HCT116 (cell line): ENCODE measurements around the gene TRIM38. TPM values are rescaled to one million over a fixed set of nuclear protein-coding genes. Genes with fewer than 3 reads are reported as not detected.

ENCODE experiments used
- ATAC-seq: fragments of 200-7000 bp; cut with Tn5 transposase; 2 replicates; pipeline ENCODE4 v1.9.1; 2020; ENCODE audit warnings: mild to moderate bottlenecking, moderate library complexity
- BruUV-seq: library from RNA; stranded (reverse); fragments of 400-500 nt; replicated peaks from 2 replicates; lab custom pipeline; 2021; lab: Mats Ljungman, UMichigan
- CTCF ChIA-PET: fragments of 300-600 bp; sonication (Branson Sonifier 250); formaldehyde crosslinking; loops from one replicate; lab custom pipeline; 2021; ENCODE audit warnings: antibody characterized with exemption; lab: Charles Lee
- POLR2A ChIA-PET: fragments of 300-600, 350-600 bp; sonication (Branson Sonifier 250); formaldehyde crosslinking; loops from one replicate; lab custom pipeline; 2021; ENCODE audit warnings: antibody characterized with exemption; lab: Charles Lee
- RAD21 ChIA-PET, 2 experiments: fragments of 300-600 bp; sonication (Branson Sonifier 250); formaldehyde crosslinking; loops; one replicate each; lab custom pipeline; 2023; ENCODE audit warnings: low total read pairs in 2 of 2; ENCODE audit not compliant: uncharacterized antibody in 2 of 2, unreplicated experiment in 2 of 2, low non-redundant PET in 1 of 2; lab: Charles Lee
- DNase-seq: peaks from one replicate; pipeline ENCODE4 v3.0.0-alpha.2; 2010; ENCODE audit warnings: low read depth, low spot score
- H2AFZ ChIP-seq: fragments of 200-600 bp; shearing (Covaris generic), sonication (generic); 2 replicates; pipeline ENCODE4 v1.6.1; 2017; ENCODE audit warnings: low read depth, mixed run types, mixed read lengths, antibody characterized with exemption, low read length; ENCODE audit not compliant: poor library complexity, severe bottlenecking
- H3K27ac ChIP-seq: 2 replicates; pipeline ENCODE4 v1.5.1; 2012; ENCODE audit warnings: low read depth, low read length
- H3K27me3 ChIP-seq: fragments of 200-600 bp; sonication (generic); 2 replicates; pipeline ENCODE4 v1.6.1; 2016; ENCODE audit warnings: mixed run types, low read length, mixed read lengths; ENCODE audit not compliant: insufficient read depth
- H3K36me3 ChIP-seq, 2 experiments: fragments of 200-500 bp in 1 of 2; fragments of 200-600 bp in 1 of 2; sonication (Bioruptor generic) in 1 of 2; sonication (generic) in 1 of 2; 2 replicates each; pipeline versions ENCODE4 v1.5.1 to v1.6.1; 2014 to 2016; ENCODE audit warnings: low read length in 2 of 2, inconsistent platforms in 1 of 2, mixed read lengths in 1 of 2, mixed run types in 1 of 2; ENCODE audit not compliant: insufficient read depth in 2 of 2, control insufficient read depth in 1 of 2
- H3K4me1 ChIP-seq, 2 experiments: fragments of 200-600 bp in 1 of 2; sonication (generic) in 1 of 2; 2 replicates each; pipeline versions ENCODE4 v1.5.1 to v1.6.1; 2012 to 2017; ENCODE audit warnings: low read length in 2 of 2, inconsistent platforms in 1 of 2, mild to moderate bottlenecking in 1 of 2, mixed read lengths in 1 of 2, mixed run types in 1 of 2, moderate library complexity in 1 of 2; ENCODE audit not compliant: insufficient read depth in 2 of 2, control insufficient read depth in 1 of 2
- H3K4me2 ChIP-seq: fragments of 200-600 bp; sonication (generic); 2 replicates; pipeline ENCODE4 v1.6.1; 2017; ENCODE audit warnings: mixed run types, low read length, mixed read lengths
- H3K4me3 ChIP-seq, 2 experiments: fragments of 200-600 bp in 1 of 2; sonication (generic) in 1 of 2; replicated peaks in 1 of 2; 2 replicates each; pipeline ENCODE4 v1.5.1; 2011 to 2016; ENCODE audit warnings: low read length in 2 of 2, control low read depth in 1 of 2, low read depth in 1 of 2, mild to moderate bottlenecking in 1 of 2, mixed read lengths in 1 of 2, mixed run types in 1 of 2
- H3K79me2 ChIP-seq: fragments of 200-600 bp; sonication (generic); 2 replicates; pipeline ENCODE4 v1.6.1; 2017; ENCODE audit warnings: mild to moderate bottlenecking, mixed run types, low read length, moderate library complexity, mixed read lengths; ENCODE audit not compliant: insufficient read depth
- H3K9ac ChIP-seq: fragments of 200-600 bp; sonication (generic); 2 replicates; pipeline ENCODE4 v1.6.1; 2016; ENCODE audit warnings: low read length, mixed read lengths
- H3K9me2 ChIP-seq: fragments of 200-600 bp; sonication (generic), shearing (Covaris generic); 2 replicates; pipeline ENCODE4 v1.6.1; 2017; ENCODE audit warnings: mixed run types, mild to moderate bottlenecking, moderate library complexity; ENCODE audit not compliant: insufficient read depth
- H3K9me3 ChIP-seq, 2 experiments: fragments of 200-500 bp in 1 of 2; fragments of 200-600 bp in 1 of 2; sonication (Bioruptor generic) in 1 of 2; sonication (generic) in 1 of 2; 2 replicates each; pipeline ENCODE4 v1.6.1; 2014 to 2017; ENCODE audit warnings: low read length in 2 of 2, mixed read lengths in 2 of 2, inconsistent platforms in 1 of 2, low read depth in 1 of 2, mild to moderate bottlenecking in 1 of 2, mixed run types in 1 of 2, moderate library complexity in 1 of 2; ENCODE audit not compliant: control insufficient read depth in 1 of 2, insufficient read depth in 1 of 2
- H4K20me1 ChIP-seq: fragments of 200-600 bp; sonication (generic), shearing (Covaris generic); 2 replicates; pipeline ENCODE4 v1.6.1; 2017; ENCODE audit warnings: mixed run types, mild to moderate bottlenecking, moderate library complexity; ENCODE audit not compliant: insufficient read depth
- ATF3 ChIP-seq: IDR thresholded peaks from 2 replicates; pipeline ENCODE4 v1.6.1; 2012
- CEBPB ChIP-seq: IDR thresholded peaks from 2 replicates; pipeline ENCODE4 v1.6.1; 2012; ENCODE audit warnings: low read depth
- CTCF ChIP-seq, 3 experiments: fragments of 200-600 bp in 1 of 3; sonication (generic) in 1 of 3; IDR thresholded peaks in 2 of 3; conservative IDR thresholded peaks in 1 of 3; 2 replicates each; pipeline ENCODE4 v1.5.1; 2012 to 2017; ENCODE audit warnings: low read depth in 2 of 3, low read length in 2 of 3, antibody characterized with exemption in 1 of 3, borderline replicate concordance in 1 of 3, control low read depth in 1 of 3, mild to moderate bottlenecking in 1 of 3, mixed read lengths in 1 of 3, mixed run types in 1 of 3, moderate library complexity in 1 of 3; ENCODE audit not compliant: insufficient read depth in 1 of 3
- EGR1 ChIP-seq: IDR thresholded peaks from 2 replicates; pipeline ENCODE4 v1.6.1; 2012; ENCODE audit warnings: low read depth
- ELF1 ChIP-seq: IDR thresholded peaks from 2 replicates; pipeline ENCODE4 v1.6.1; 2012; ENCODE audit warnings: low read depth, borderline replicate concordance
- EZH2phosphoT487 ChIP-seq: fragments of 200-600 bp; IDR thresholded peaks from 2 replicates; pipeline ENCODE4 v1.6.1; 2018; ENCODE audit warnings: antibody characterized with exemption, borderline replicate concordance
- FOSL1 ChIP-seq: IDR thresholded peaks from 2 replicates; pipeline ENCODE4 v1.6.1; 2012; ENCODE audit warnings: low read depth
- JUND ChIP-seq: IDR thresholded peaks from 2 replicates; pipeline ENCODE4 v1.6.1; 2012
- MAX ChIP-seq: IDR thresholded peaks from 2 replicates; pipeline ENCODE4 v1.6.1; 2012
- POLR2A ChIP-seq: IDR thresholded peaks from 2 replicates; pipeline ENCODE4 v1.7.0; 2011; ENCODE audit warnings: borderline replicate concordance; ENCODE audit not compliant: insufficient read depth, insufficient read length; ENCODE audit errors: extremely low read depth
- POLR2AphosphoS5 ChIP-seq: IDR thresholded peaks from 2 replicates; pipeline ENCODE4 v1.6.1; 2011; ENCODE audit warnings: mild to moderate bottlenecking, low read depth, low read length, moderate library complexity
- RAD21 ChIP-seq: IDR thresholded peaks from 2 replicates; pipeline ENCODE4 v1.6.1; 2012; ENCODE audit warnings: low read depth, mild to moderate bottlenecking
- SIN3A ChIP-seq: IDR thresholded peaks from 2 replicates; pipeline ENCODE4 v1.6.1; 2012; ENCODE audit warnings: low read depth
- SP1 ChIP-seq: IDR thresholded peaks from 2 replicates; pipeline ENCODE4 v1.6.1; 2012; ENCODE audit warnings: low read depth
- SRF ChIP-seq: IDR thresholded peaks from 2 replicates; pipeline ENCODE4 v1.6.1; 2012; ENCODE audit warnings: low read depth
- TCF7L2 ChIP-seq: IDR thresholded peaks from 2 replicates; pipeline ENCODE4 v1.7.0; 2011; ENCODE audit warnings: borderline replicate concordance, inconsistent platforms; ENCODE audit not compliant: insufficient read depth, insufficient read length; ENCODE audit errors: extremely low read depth
- YY1 ChIP-seq: IDR thresholded peaks from 2 replicates; pipeline ENCODE4 v1.6.1; 2011; ENCODE audit warnings: low read length, low read depth, moderate library complexity, mild to moderate bottlenecking; ENCODE audit not compliant: insufficient replicate concordance; ENCODE audit errors: extremely low read depth
- ZBTB33 ChIP-seq: IDR thresholded peaks from 2 replicates; pipeline ENCODE4 v1.6.1; 2011; ENCODE audit warnings: mild to moderate bottlenecking, low read length, moderate library complexity; ENCODE audit not compliant: insufficient replicate concordance; ENCODE audit errors: extremely low read depth
- ZFX ChIP-seq: fragments of 450-650 bp; IDR thresholded peaks from 2 replicates; pipeline ENCODE4 v1.6.1; 2017
- intact Hi-C: fragments of 100-400 bp; cut with micrococcal nuclease; formaldehyde crosslinking; loops from 2 replicates; pipeline ENCODE4 v1.10.0; 2022
- total RNA-seq: library from RNA; stranded (reverse); gene quantifications from one replicate; pipeline ENCODE4 v1.2.1, GENCODE V29; 2021; ENCODE audit not compliant: unreplicated experiment

The TRIM38 gene
- total RNA-seq, 1 experiment from 2014 or later, result 9.6 TPM

- no peak overlapping the region for H3K27ac ChIP-seq
- H4K20me1 ChIP-seq, result no peaks in the 10 kb centered on the region
- no peaks in the 10 kb centered on the region for H3K79me2 ChIP-seq
- no peak overlapping the region for H3K4me2 ChIP-seq
- no peaks in the 10 kb centered on the region for H3K36me3 ChIP-seq
- no peak overlapping the region for H2AFZ ChIP-seq
- intact Hi-C loops, result no loop called here
- no peaks in the 10 kb centered on the region for H3K9me3 ChIP-seq
- no peak overlapping the region for H3K4me3 ChIP-seq
- H3K9me2 ChIP-seq, result no peaks in the 10 kb centered on the region
- H3K27me3 ChIP-seq, result no peaks in the 10 kb centered on the region
- ChIA-PET RAD21 (no interaction called here), POLR2A (no interaction called here), CTCF (no interaction called here)
- H3K9ac ChIP-seq, result no peak overlapping the region
- DNase-seq (no peak), ATAC-seq (no peak)
- no peak for TF ChIP-seq CEBPB
- no peak for TF ChIP-seq TCF7L2
- H3K4me1 ChIP-seq, result no peaks in the 10 kb centered on the region
- BruUV-seq, result no TSS peak
Measured at GRCh38 chr6:25927178-25927577, 35.4 kb upstream of the TRIM38 start.

- no peaks in the 10 kb centered on the region for H3K9me2 ChIP-seq
- no peak for DNase-seq
- H3K9me3 ChIP-seq, result no peaks in the 10 kb centered on the region
- no peak overlapping the region for H3K4me2 ChIP-seq
- ChIA-PET CTCF (no interaction called here), POLR2A (no interaction called here), RAD21 (no interaction called here)
- no TSS peak for BruUV-seq
- H3K27me3 ChIP-seq, result no peaks in the 10 kb centered on the region
- no peak overlapping the region for H3K27ac ChIP-seq
- no peak for TF ChIP-seq YY1
- TF ChIP-seq EZH2phosphoT487, result no peak
- no peak for TF ChIP-seq POLR2A
- TF ChIP-seq POLR2AphosphoS5, result no peak
- no peak for TF ChIP-seq SP1
- no peak for TF ChIP-seq JUND
- TF ChIP-seq ZBTB33, result no peak
- TF ChIP-seq EGR1, result no peak
- no peak for TF ChIP-seq ZFX
- TF ChIP-seq SRF, result no peak
- no peak for TF ChIP-seq MAX
- no peak for TF ChIP-seq CTCF (IDR thresholded peaks at IDR 0.05 in 2 of 3, conservative IDR thresholded peaks at IDR 0.05 in 1 of 3; ENCODE audit: borderline replicate concordance in 1 of 3, insufficient read depth in 1 of 3, low read depth in 2 of 3, low read length in 2 of 3)
- TF ChIP-seq CEBPB, result no peak
- TF ChIP-seq FOSL1, result no peak
- no peak for TF ChIP-seq RAD21
- TF ChIP-seq SIN3A, result no peak
- no peak for TF ChIP-seq ELF1
- no peak for TF ChIP-seq ATF3
- H3K36me3 ChIP-seq, result no peaks in the 10 kb centered on the region
- H3K9ac ChIP-seq, result no peak overlapping the region
- H2AFZ ChIP-seq, result no peak overlapping the region
- ATAC-seq, result no peak
- H3K79me2 ChIP-seq, result no peaks in the 10 kb centered on the region
- H4K20me1 ChIP-seq, result no peaks in the 10 kb centered on the region
- H3K4me1 ChIP-seq, result no peaks in the 10 kb centered on the region
- no peak overlapping the region for H3K4me3 ChIP-seq
- intact Hi-C loops, result no loop called here
Measured at GRCh38 chr6:25927756-25928216, 34.8 kb upstream of the TRIM38 start.
